Thymus (tissue), 11 donors: ENCODE data around the gene BFSP2. TPM values are rescaled to one million over a fixed set of nuclear protein-coding genes. Genes with fewer than 3 reads are reported as not detected.

Experiments
- DNase-seq, 9 donors: peaks; one replicate each; pipeline ENCODE4 v3.0.0-alpha.2; 2013; ENCODE audit warnings: low spot score in 9 of 9, low read depth in 6 of 9, missing footprints in 1 of 9
- H3K27ac ChIP-seq, 2 donors: one replicate each; pipeline ENCODE4 v1.5.1; 2013; ENCODE audit warnings: control low read depth in 1 of 2, low read depth in 1 of 2, low read length in 1 of 2, mild to moderate bottlenecking in 1 of 2, moderate library complexity in 1 of 2
- H3K27me3 ChIP-seq, 2 donors: one replicate each; pipeline ENCODE4 v1.5.1; 2013; ENCODE audit warnings: low read length in 1 of 2; ENCODE audit not compliant: control insufficient read depth in 2 of 2, insufficient read depth in 1 of 2
- H3K36me3 ChIP-seq, 2 donors: one replicate each; pipeline ENCODE4 v1.5.1; 2013; ENCODE audit warnings: low read length in 1 of 2, mild to moderate bottlenecking in 1 of 2, moderate library complexity in 1 of 2; ENCODE audit not compliant: control insufficient read depth in 2 of 2, insufficient read depth in 2 of 2
- H3K4me1 ChIP-seq, 2 donors: one replicate each; pipeline ENCODE4 v1.5.1; 2013; ENCODE audit warnings: low read length in 2 of 2; ENCODE audit not compliant: control insufficient read depth in 2 of 2, insufficient read depth in 2 of 2
- H3K4me3 ChIP-seq, 2 donors: one replicate each; pipeline ENCODE4 v1.5.1; 2013; ENCODE audit warnings: low read length in 2 of 2, control low read depth in 1 of 2, mild to moderate bottlenecking in 1 of 2
- H3K9me3 ChIP-seq, 2 donors: one replicate each; pipeline ENCODE4 v1.5.1; 2013; ENCODE audit warnings: low read length in 1 of 2, mild to moderate bottlenecking in 1 of 2; ENCODE audit not compliant: control insufficient read depth in 2 of 2, insufficient read depth in 1 of 2
- WGBS: extraction: QIAGEN DNeasy Blood & Tissue Kit; methylation state at CpG from one replicate; pipeline ENCODE4 v1.1.7; 2013; 5-methylcytosine and 5-hydroxymethylcytosine counted together
- polyA plus RNA-seq: library from polyadenylated mRNA; stranded (reverse); fragments of 200-250 nt; gene quantifications from one replicate; pipeline ENCODE4 v1.2.3, GENCODE V29; 2013
- total RNA-seq: library from RNA; stranded (reverse); fragments of 120-200 nt; gene quantifications from one replicate; pipeline ENCODE4 v1.2.4, GENCODE V29; 2013
- donor health status: healthy.

Gene BFSP2
- total and polyA plus RNA-seq, 2 donors, result 3.6 to 3.8 TPM

- H3K4me1 ChIP-seq, result peaks cover 12 to 19% of the 10 kb centered on the region in 2 donors
- WGBS, result 97% methylated on average over 3 of the region's 3 CpGs
- H3K27ac ChIP-seq, result no peak overlapping the region
- peaks cover 0 to 3% of the 10 kb centered on the region in 2 donors for H3K9me3 ChIP-seq
- no peaks in the 10 kb centered on the region for H3K27me3 ChIP-seq
- no peaks in the 10 kb centered on the region for H3K36me3 ChIP-seq
- DNase-seq, result no peak
- H3K4me3 ChIP-seq, result no peak overlapping the region
Measured at GRCh38 chr3:133455281-133455680, 55.4 kb downstream of the BFSP2 start.

DNA sequence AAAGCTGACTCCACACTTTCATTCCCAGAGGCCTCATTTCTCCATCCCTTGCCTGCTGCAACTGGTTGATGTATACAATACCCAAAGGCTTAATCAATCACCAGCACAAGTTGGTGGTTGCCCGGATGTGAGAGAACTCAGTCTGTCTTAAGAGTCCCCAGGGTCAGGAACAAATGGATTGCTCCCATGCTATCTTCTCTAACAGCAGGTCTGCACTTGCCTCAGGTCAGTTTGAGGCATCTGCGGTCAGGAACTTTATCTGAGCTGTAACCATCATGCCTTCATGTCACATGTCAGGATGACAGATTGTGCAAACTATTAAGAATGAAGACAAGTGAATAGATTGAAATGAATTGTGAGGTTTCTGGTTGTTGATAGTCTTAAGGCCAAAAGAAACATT, 56.1 kb downstream of the BFSP2 start:
- Histone ChIP-seq H3K27ac (no peak overlapping the region), H3K27me3 (no peaks in the 10 kb centered on the region), H3K4me1 (peaks cover 19 to 25% of the 10 kb centered on the region in 2 donors), H3K36me3 (no peaks in the 10 kb centered on the region), H3K9me3 (peaks cover 0 to 3% of the 10 kb centered on the region in 2 donors), H3K4me3 (no peak overlapping the region)
- WGBS, result 96% methylated on average over 2 of the region's 2 CpGs
- DNase-seq, result no peak

DNA sequence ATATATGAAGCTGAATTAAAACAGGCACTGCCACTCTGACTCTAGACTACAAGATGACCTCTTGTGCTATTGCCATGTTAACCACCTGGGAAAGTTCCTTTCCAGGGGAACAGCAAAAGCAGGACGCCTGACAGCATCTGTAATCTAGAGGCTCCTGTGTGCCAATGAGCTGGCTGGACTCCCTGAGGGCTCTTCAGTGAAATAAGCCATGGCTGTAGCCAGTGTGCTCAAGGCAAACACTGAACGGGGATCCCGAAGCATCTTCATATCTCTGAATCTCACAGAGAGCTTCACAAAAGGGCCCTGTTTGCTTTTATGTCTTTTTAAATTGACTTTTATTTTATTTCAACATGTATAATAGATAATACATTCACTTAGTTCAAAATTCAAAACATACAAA, 57.2 kb downstream of the BFSP2 start:
- Histone ChIP-seq H3K27ac (no peak overlapping the region), H3K9me3 (peaks cover 0 to 3% of the 10 kb centered on the region in 2 donors), H3K4me3 (no peak overlapping the region), H3K4me1 (peaks cover 24 to 34% of the 10 kb centered on the region in 2 donors), H3K27me3 (no peaks in the 10 kb centered on the region), H3K36me3 (no peaks in the 10 kb centered on the region)
- DNase-seq, result no peak
- WGBS, result 93% methylated on average over 3 of the region's 3 CpGs

DNA sequence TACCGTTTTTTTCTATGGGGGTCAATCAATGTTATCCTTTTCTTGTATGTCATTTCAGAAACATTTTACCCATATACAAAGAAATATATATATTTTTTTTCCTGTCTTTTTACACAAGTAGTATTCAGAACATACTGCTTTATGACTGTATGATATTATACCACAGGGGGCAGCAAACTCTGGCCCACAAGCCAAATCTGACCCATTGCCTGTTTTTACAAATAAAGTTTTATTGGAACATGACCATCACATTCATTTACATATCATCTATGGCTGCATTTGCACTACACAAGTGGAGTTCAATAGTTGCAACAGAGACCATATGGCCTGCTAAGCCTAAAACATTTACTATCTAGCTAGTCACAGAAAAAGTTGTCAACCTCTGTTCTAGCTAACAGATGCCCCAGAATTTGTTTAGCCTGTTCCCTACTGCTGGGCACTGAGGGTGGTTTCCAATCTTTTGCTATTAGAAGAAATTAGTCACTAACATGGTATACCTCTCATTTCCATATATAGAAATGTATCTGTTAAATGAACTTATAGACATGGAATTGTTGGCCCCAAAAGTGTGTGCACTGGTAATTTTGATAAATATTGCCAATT, 57.7 kb downstream of the BFSP2 start:
- DNase-seq, result no peak
- peaks cover 0 to 3% of the 10 kb centered on the region in 2 donors for H3K9me3 ChIP-seq
- no peaks in the 10 kb centered on the region for H3K27me3 ChIP-seq
- 96% methylated on average over 1 of the region's 1 CpG for WGBS
- H3K36me3 ChIP-seq, result no peaks in the 10 kb centered on the region
- H3K4me3 ChIP-seq, result no peak overlapping the region
- peaks cover 24 to 35% of the 10 kb centered on the region in 2 donors for H3K4me1 ChIP-seq
- H3K27ac ChIP-seq, result no peak overlapping the region

- no peak for DNase-seq
- 92% methylated on average over 6 of the region's 6 CpGs for WGBS
- Histone ChIP-seq H3K27me3 (no peaks in the 10 kb centered on the region), H3K36me3 (no peaks in the 10 kb centered on the region), H3K9me3 (peaks cover 0 to 3% of the 10 kb centered on the region in 2 donors), H3K27ac (no peak overlapping the region), H3K4me1 (peaks cover 33 to 46% of the 10 kb centered on the region in 2 donors), H3K4me3 (no peak overlapping the region)
Measured at GRCh38 chr3:133459400-133459799, 59.5 kb downstream of the BFSP2 start.

GRCh38 chr3:133460809-133461208, 61.0 kb downstream of the BFSP2 start:
- DNase-seq, result peak in 3 of 9 donors; percentile 55 to 79 (median 66)
- Histone ChIP-seq H3K27me3 (no peaks in the 10 kb centered on the region), H3K9me3 (peaks cover 0 to 3% of the 10 kb centered on the region in 2 donors), H3K27ac (peak overlapping the region; percentile 68 to 84), H3K4me3 (no peak overlapping the region), H3K4me1 (peaks cover 34 to 54% of the 10 kb centered on the region in 2 donors), H3K36me3 (no peaks in the 10 kb centered on the region)
- 33% methylated on average over 3 of the region's 3 CpGs for WGBS

DNA sequence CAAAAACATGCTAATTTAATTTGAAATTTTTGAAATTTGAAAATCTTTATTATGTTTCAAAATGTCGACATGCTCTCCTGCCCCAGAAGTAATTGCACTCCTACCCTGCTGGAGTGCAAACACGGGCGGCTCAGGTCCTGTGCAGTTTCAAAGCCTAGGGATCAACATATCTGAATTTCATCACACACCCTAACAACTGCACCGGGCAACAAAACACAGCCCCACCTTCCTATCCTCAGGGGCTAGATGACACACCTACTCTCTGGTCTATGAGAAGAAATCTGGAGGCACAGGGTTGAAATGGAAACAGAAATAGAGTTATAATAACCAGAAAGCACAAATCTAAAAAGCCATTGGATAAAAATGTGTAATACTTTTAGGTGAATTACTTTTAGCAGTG, 61.4 kb downstream of the BFSP2 start:
- H3K27ac ChIP-seq, result peak overlapping the region in 1 of 2 donors; percentile 84
- DNase-seq, result no peak
- no peak overlapping the region for H3K4me3 ChIP-seq
- 71% methylated on average over 4 of the region's 4 CpGs for WGBS
- no peaks in the 10 kb centered on the region for H3K36me3 ChIP-seq
- no peaks in the 10 kb centered on the region for H3K27me3 ChIP-seq
- H3K9me3 ChIP-seq, result peaks cover 0 to 3% of the 10 kb centered on the region in 2 donors
- H3K4me1 ChIP-seq, result peaks cover 35 to 59% of the 10 kb centered on the region in 2 donors

DNA sequence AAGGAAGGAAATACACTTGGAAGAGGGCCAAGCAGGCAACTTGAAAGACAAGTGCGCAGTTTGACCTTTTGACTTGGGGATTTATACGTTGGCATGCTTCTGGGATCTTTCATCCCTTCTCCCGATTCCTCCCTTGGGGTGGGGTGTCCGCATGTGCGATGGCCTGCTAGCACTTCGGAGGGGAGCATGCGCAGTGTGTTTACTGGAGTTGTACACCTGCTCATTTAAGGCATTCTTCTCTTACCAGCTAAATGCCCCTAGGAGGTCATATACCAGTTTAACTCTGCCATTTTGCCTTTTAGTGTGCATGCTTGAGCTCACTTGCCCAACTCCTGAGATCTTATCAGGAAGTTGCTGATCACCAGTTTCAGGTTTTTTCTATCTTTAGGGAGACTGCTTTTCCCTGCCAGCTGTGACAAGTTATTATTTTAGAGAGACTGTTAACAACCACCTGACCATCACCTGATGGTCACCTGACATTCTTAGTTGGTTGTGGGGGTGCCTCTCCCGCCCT, 63.5 kb downstream of the BFSP2 start:
- peak overlapping the region in 1 of 2 donors; percentile 68 for H3K27ac ChIP-seq
- 88% methylated on average over 8 of the region's 8 CpGs for WGBS

GRCh38 chr3:133464573-133464972, 64.7 kb downstream of the BFSP2 start:
- no peak for DNase-seq
- H3K4me3 ChIP-seq, result no peak overlapping the region
- WGBS, result 98% methylated on average over 1 of the region's 1 CpG

More for the DNA sequence above, 63.5 kb downstream of the BFSP2 start:
- H3K9me3 ChIP-seq, result no peaks in the 10 kb centered on the region
- no peak overlapping the region for H3K4me3 ChIP-seq
- no peak for DNase-seq
- no peaks in the 10 kb centered on the region for H3K27me3 ChIP-seq
- H3K36me3 ChIP-seq, result no peaks in the 10 kb centered on the region
- peaks cover 49 to 80% of the 10 kb centered on the region in 2 donors for H3K4me1 ChIP-seq

More at GRCh38 chr3:133464573-133464972, 64.7 kb downstream of the BFSP2 start:
- Histone ChIP-seq H3K27me3 (no peaks in the 10 kb centered on the region), H3K9me3 (no peaks in the 10 kb centered on the region), H3K27ac (no peak overlapping the region), H3K4me1 (peaks cover 41 to 81% of the 10 kb centered on the region in 2 donors), H3K36me3 (no peaks in the 10 kb centered on the region)
